ENCODE results near the gene SLC22A16. TPM values are rescaled to one million over a fixed set of nuclear protein-coding genes. Genes with fewer than 3 reads are reported as not detected.

Gene SLC22A16
- polyA plus RNA-seq, 1 of the 3 experiments (the other 2 are of a cell fraction), result not detected

DNA sequence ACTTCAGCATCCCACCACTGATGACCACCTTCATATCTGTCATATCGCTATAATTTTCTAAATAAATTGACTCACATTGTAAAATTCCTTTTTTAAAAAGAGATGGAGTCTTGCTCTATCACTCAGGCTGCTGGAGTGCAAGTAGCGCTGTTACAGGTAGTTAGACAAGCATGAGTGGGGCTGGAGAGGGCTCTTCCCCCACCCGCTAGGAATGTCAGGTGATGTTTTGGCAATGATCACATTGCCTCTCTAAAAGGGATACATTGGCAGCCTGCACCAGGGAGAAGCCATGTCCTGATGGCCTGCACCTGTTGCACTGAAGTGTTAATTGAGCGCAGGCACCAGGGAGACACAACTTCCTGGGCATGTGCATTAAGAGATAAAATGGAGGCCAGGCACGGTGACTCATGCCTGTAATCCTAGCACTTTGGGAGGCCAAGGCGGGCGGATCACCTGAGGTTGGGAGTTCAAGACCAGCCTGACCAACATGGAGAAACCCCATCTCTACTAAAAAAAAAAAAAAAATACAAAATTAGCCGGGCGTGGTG, 16.9 kb upstream of the SLC22A16 start:
- Histone ChIP-seq H3K9me3 (no peaks in the 10 kb centered on the region), H3K79me2 (ENCODE audit: insufficient read depth) (no peaks in the 10 kb centered on the region), H2AFZ (ENCODE audit: low read depth) (no peak overlapping the region), H3K4me2 (no peak overlapping the region), H3K9me2 (no peaks in the 10 kb centered on the region), H3K4me1 (ENCODE audit: control insufficient read depth in 1 of 2, insufficient read depth in 2 of 2, low read depth in 1 of 2, low read length in 1 of 2) (no peaks in the 10 kb centered on the region), H3K36me3 (replicated peaks in 1 of 2; ENCODE audit: control insufficient read depth in 1 of 2, insufficient read depth in 2 of 2, low read length in 1 of 2) (no peaks in the 10 kb centered on the region), H4K20me1 (ENCODE audit: insufficient read depth) (no peaks in the 10 kb centered on the region), H3F3A (replicated peaks; ENCODE audit: insufficient read depth) (no peaks in the 10 kb centered on the region), H3K9ac (no peak overlapping the region), H3K27ac (ENCODE audit: low read depth in 2 of 2, low read length in 1 of 2) (no peak overlapping the region), H3K27me3 (ENCODE audit: insufficient read depth) (no peaks in the 10 kb centered on the region), H3K4me3 (ENCODE audit: low read depth in 2 of 2, low read length in 1 of 2) (no peak overlapping the region)
- WGBS (ENCODE audit: low lambda C conversion rate), result 84% methylated on average over 9 of the region's 9 CpGs
- DNase-seq, result no peak
- ChIA-PET POLR2A (no interaction called here), CTCF (no interaction called here)
- TF ChIP-seq REST (IDR thresholded peaks at IDR 0.05; ENCODE audit: low read depth, low read length) (no peak), RXRA (IDR thresholded peaks at IDR 0.05; ENCODE audit: borderline replicate concordance, low read depth) (no peak), ELF1 (IDR thresholded peaks at IDR 0.05) (no peak), MXI1 (IDR thresholded peaks at IDR 0.05; ENCODE audit: low read depth, low read length) (no peak), RCOR1 (IDR thresholded peaks at IDR 0.05; ENCODE audit: low read length) (no peak), GABPA (IDR thresholded peaks at IDR 0.05; ENCODE audit: low read depth) (no peak), CTCF (IDR thresholded peaks at IDR 0.05) (no peak), IRF3 (IDR thresholded peaks at IDR 0.05; ENCODE audit: low read depth, low read length) (no peak), NRF1 (IDR thresholded peaks at IDR 0.05; ENCODE audit: low read depth, low read length) (no peak), FOXM1 (IDR thresholded peaks at IDR 0.05; ENCODE audit: low read depth) (no peak), TAF1 (IDR thresholded peaks at IDR 0.05; ENCODE audit: borderline replicate concordance, low read depth, low read length) (no peak), CHD2 (IDR thresholded peaks at IDR 0.05; ENCODE audit: low read length, partially characterized antibody) (no peak), SMC3 (IDR thresholded peaks at IDR 0.05; ENCODE audit: low read depth, low read length) (no peak), GATA2 (CRISPR knock-in tag; IDR thresholded peaks at IDR 0.05) (no peak), FOSL2 (IDR thresholded peaks at IDR 0.05; ENCODE audit: borderline replicate concordance, low read depth) (no peak), TCF12 (IDR thresholded peaks at IDR 0.05) (no peak), YY1 (IDR thresholded peaks at IDR 0.05; ENCODE audit: low read depth) (no peak), RFX5 (IDR thresholded peaks at IDR 0.05; ENCODE audit: low read length) (no peak), RAD21 (IDR thresholded peaks at IDR 0.05; ENCODE audit: low read length) (no peak), PBX3 (IDR thresholded peaks at IDR 0.05) (no peak)

Data from SK-N-SH (cell line).